Measurements from ENCODE around the gene SRA1.

DNA sequence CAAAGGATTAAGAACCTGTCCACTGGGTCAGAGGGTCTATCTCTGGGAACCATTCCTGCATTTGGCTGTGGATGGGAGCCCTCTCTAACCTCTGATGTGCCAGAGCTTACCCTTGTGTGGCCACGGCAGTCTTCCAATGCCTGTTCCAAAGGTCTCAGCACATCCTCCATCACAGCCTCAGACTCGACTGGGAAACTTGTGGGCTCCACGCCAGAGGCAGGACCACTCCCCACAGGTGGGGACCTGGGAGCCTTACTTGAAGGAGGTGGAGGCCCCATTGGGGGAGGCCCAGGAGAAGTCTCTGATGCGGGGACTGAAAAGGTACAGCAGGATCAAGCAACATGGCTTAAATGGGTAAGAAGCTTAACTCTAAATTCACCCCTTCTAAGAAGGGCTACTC, 5.4 kb downstream of the SRA1 start:
- TF ChIP-seq KLF9 (CRISPR knock-in tag; IDR thresholded peaks at IDR 0.05; ENCODE audit: low read depth) = no peak
- TF ChIP-seq, protein P1, sequence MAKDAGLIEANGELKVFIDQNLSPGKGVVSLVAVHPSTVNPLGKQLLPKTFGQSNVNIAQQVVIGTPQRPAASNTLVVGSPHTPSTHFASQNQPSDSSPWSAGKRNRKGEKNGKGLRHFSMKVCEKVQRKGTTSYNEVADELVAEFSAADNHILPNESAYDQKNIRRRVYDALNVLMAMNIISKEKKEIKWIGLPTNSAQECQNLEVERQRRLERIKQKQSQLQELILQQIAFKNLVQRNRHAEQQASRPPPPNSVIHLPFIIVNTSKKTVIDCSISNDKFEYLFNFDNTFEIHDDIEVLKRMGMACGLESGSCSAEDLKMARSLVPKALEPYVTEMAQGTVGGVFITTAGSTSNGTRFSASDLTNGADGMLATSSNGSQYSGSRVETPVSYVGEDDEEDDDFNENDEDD (CRISPR knock-in tag; IDR thresholded peaks at IDR 0.05; ENCODE audit: borderline replicate concordance) = no peak
- TF ChIP-seq, protein P2, sequence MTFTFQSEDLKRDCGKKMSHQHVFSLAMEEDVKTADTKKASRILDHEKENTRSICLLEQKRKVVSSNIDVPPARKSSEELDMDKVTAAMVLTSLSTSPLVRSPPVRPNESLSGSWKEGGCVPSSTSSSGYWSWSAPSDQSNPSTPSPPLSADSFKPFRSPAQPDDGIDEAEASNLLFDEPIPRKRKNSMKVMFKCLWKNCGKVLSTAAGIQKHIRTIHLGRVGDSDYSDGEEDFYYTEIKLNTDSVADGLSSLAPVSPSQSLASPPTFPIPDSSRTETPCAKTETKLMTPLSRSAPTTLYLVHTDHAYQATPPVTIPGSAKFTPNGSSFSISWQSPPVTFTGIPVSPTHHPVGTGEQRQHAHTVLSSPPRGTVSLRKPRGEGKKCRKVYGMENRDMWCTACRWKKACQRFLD (CRISPR knock-in tag; IDR thresholded peaks at IDR 0.05; ENCODE audit: borderline replicate concordance) = no peak
- TF ChIP-seq CREB1 (IDR thresholded peaks at IDR 0.05) = no peak
- TF ChIP-seq CREB1 (CRISPR knock-in tag; IDR thresholded peaks at IDR 0.05) = no peak

All from HepG2 (cell line).